ENCODE measurements around the gene HGS.

The HGS gene

GRCh38 chr17:81687770-81688541 lies 4.1 kb downstream of the HGS start:
- no peak for DNase-seq

GRCh38 chr17:81688616-81689015 lies 4.8 kb downstream of the HGS start:
- no peak for DNase-seq

- DNase-seq = no peak
Observed at GRCh38 chr17:81690066-81690465, 6.3 kb downstream of the HGS start.

- DNase-seq = no peak
Observed at GRCh38 chr17:81690549-81690948, 6.7 kb downstream of the HGS start.

- DNase-seq = no peak
Observed at GRCh38 chr17:81691196-81691595, 7.4 kb downstream of the HGS start.

- DNase-seq = no peak
Observed at GRCh38 chr17:81691608-81692007, 7.8 kb downstream of the HGS start.

GRCh38 chr17:81693509-81694210 lies 9.8 kb downstream of the HGS start:
- no peak for DNase-seq

GRCh38 chr17:81694810-81695209 lies 11.0 kb downstream of the HGS start:
- DNase-seq = no peak

- no peak for DNase-seq
Observed at GRCh38 chr17:81695211-81695610, 11.4 kb downstream of the HGS start.

GRCh38 chr17:81695801-81696200 lies 12.0 kb downstream of the HGS start:
- DNase-seq = no peak

GRCh38 chr17:81696218-81696941 lies 12.6 kb downstream of the HGS start:
- DNase-seq = no peak

GRCh38 chr17:81697261-81698044 lies 13.6 kb downstream of the HGS start:
- no peak for DNase-seq

GRCh38 chr17:81700353-81701287 lies 16.8 kb downstream of the HGS start:
- DNase-seq = no peak

GRCh38 chr17:81701288-81702071 lies 17.7 kb downstream of the HGS start:
- no peak for DNase-seq

GRCh38 chr17:81702934-81703746 lies 19.3 kb downstream of the HGS start, which contains the start of gene MRPL12:
MRPL12 (plus strand) TSS chr17:81703367; CDS start chr17:81703502, 135 bp downstream.
- peak; percentile 84 to 85 for DNase-seq

- no peak for DNase-seq
Observed at GRCh38 chr17:81703747-81704654, 20.2 kb downstream of the HGS start.

- DNase-seq = no peak
Observed at GRCh38 chr17:81705518-81706231, 21.9 kb downstream of the HGS start.

- no peak for DNase-seq
Observed at GRCh38 chr17:81706232-81706611, 22.4 kb downstream of the HGS start.

Data from activated CD4-positive, alpha-beta T cell treated with anti-CD3 and anti-CD28 coated beads for 4 hours (primary cell).